ENCODE measurements around the gene PTHLH. TPM values are rescaled to one million over a fixed set of nuclear protein-coding genes. Genes with fewer than 3 reads are reported as not detected.

PTHLH gene
- total and polyA plus RNA-seq, 12 donors, result 0.11 to 0.55 (median 0.30) TPM; not detected in 6

GRCh38 chr12:27937768-27938167 lies 34.8 kb downstream of the PTHLH start:
- WGBS, 4 donors, result 51 to 64% (median 53%) methylated on average over 2 of the region's 2 CpGs
- TF ChIP-seq CTCF (IDR thresholded peaks at IDR 0.05) (no peak), POLR2A (IDR thresholded peaks at IDR 0.05) (no peak)

GRCh38 chr12:27936196-27936595 lies 36.3 kb downstream of the PTHLH start:
- intact Hi-C loops (cut with DNase I), result no loop called here
- no peaks in the 10 kb centered on the region for H3K36me3 ChIP-seq (replicated peaks in 1 of 2)
- WGBS, 4 donors, result 78 to 89% (median 84%) methylated on average over 3 of the region's 3 CpGs

More at GRCh38 chr12:27937768-27938167, 34.8 kb downstream of the PTHLH start:
- Histone ChIP-seq H3K27ac (no peak overlapping the region), H3K4me3 (no peak overlapping the region), H3K4me1 (replicated peaks in 1 of 2) (no peaks in the 10 kb centered on the region), H3K27me3 (no peaks in the 10 kb centered on the region), H3K9me3 (replicated peaks in 1 of 3) (no peaks in the 10 kb centered on the region), H3K36me3 (replicated peaks in 1 of 2) (no peaks in the 10 kb centered on the region)
- intact Hi-C loops (cut with DNase I), result no loop called here
- no peak for DNase-seq

GRCh38 chr12:27934276-27934675 lies 38.3 kb downstream of the PTHLH start:
- Histone ChIP-seq H3K36me3 (replicated peaks in 1 of 2) (no peaks in the 10 kb centered on the region), H3K27ac (no peak overlapping the region), H3K4me1 (replicated peaks in 1 of 2) (no peaks in the 10 kb centered on the region), H3K4me3 (no peak overlapping the region), H3K9me3 (replicated peaks in 1 of 3) (no peaks in the 10 kb centered on the region), H3K27me3 (no peaks in the 10 kb centered on the region)
- DNase-seq, result no peak
- no peak for TF ChIP-seq POLR2A (IDR thresholded peaks at IDR 0.05)
- TF ChIP-seq CTCF (IDR thresholded peaks at IDR 0.05), result no peak
- 78 to 100% (median 93%) methylated on average over 1 of the region's 1 CpG for WGBS, 4 donors
- intact Hi-C loops (cut with DNase I), result no loop called here

More at GRCh38 chr12:27936196-27936595, 36.3 kb downstream of the PTHLH start:
- H3K4me3 ChIP-seq, result no peak overlapping the region
- H3K27me3 ChIP-seq, result no peaks in the 10 kb centered on the region
- no peak overlapping the region for H3K27ac ChIP-seq
- TF ChIP-seq POLR2A (IDR thresholded peaks at IDR 0.05) (no peak), CTCF (IDR thresholded peaks at IDR 0.05) (no peak)
- no peaks in the 10 kb centered on the region for H3K4me1 ChIP-seq (replicated peaks in 1 of 2)
- no peaks in the 10 kb centered on the region for H3K9me3 ChIP-seq (replicated peaks in 1 of 3)
- DNase-seq, result no peak

GRCh38 chr12:27931390-27931789 lies 41.1 kb downstream of the PTHLH start:
- H3K9me3 ChIP-seq (replicated peaks in 1 of 3), result no peaks in the 10 kb centered on the region
- no peak overlapping the region for H3K27ac ChIP-seq
- no peaks in the 10 kb centered on the region for H3K4me1 ChIP-seq (replicated peaks in 1 of 2)
- WGBS, 4 donors, result 85 to 90% (median 87%) methylated on average over 1 of the region's 1 CpG
- TF ChIP-seq CTCF (IDR thresholded peaks at IDR 0.05) (no peak), POLR2A (IDR thresholded peaks at IDR 0.05) (no peak)
- DNase-seq, result no peak
- H3K27me3 ChIP-seq, result no peaks in the 10 kb centered on the region
- intact Hi-C loops (cut with DNase I), result no loop called here
- no peak overlapping the region for H3K4me3 ChIP-seq
- H3K36me3 ChIP-seq (replicated peaks in 1 of 2), result no peaks in the 10 kb centered on the region
